Endothelial cell (in vitro differentiated cells): ENCODE measurements around the gene KNOP1. TPM values are rescaled to one million over a fixed set of nuclear protein-coding genes. Genes with fewer than 3 reads are reported as not detected.
A peak's percentile ranks its signal among the peaks of the same experiment; 100 is the strongest.

Experiments
- DNase-seq: peaks from one replicate; pipeline ENCODE4 v3.0.0; 2021; ENCODE audit warnings: low spot score
- H3K27ac Mint-ChIP-seq: one replicate; pipeline ENCODE4 v1.8.0; 2021; ENCODE audit warnings: mixed read lengths, inconsistent platforms; ENCODE audit not compliant: unreplicated experiment
- H3K27me3 Mint-ChIP-seq: one replicate; pipeline ENCODE4 v1.8.0; 2021; ENCODE audit warnings: mild to moderate bottlenecking, moderate library complexity, mixed read lengths, inconsistent platforms; ENCODE audit not compliant: unreplicated experiment
- H3K36me3 Mint-ChIP-seq: one replicate; pipeline ENCODE4 v1.8.0; 2021; ENCODE audit warnings: mild to moderate bottlenecking, low read depth, mixed read lengths, inconsistent platforms; ENCODE audit not compliant: unreplicated experiment
- H3K4me1 Mint-ChIP-seq: one replicate; pipeline ENCODE4 v1.8.0; 2021; ENCODE audit warnings: mild to moderate bottlenecking, mixed read lengths, inconsistent platforms; ENCODE audit not compliant: unreplicated experiment
- H3K4me3 Mint-ChIP-seq: one replicate; pipeline ENCODE4 v1.8.0; 2021; ENCODE audit warnings: mild to moderate bottlenecking, mixed read lengths, inconsistent platforms; ENCODE audit not compliant: unreplicated experiment
- H3K9me3 Mint-ChIP-seq: one replicate; pipeline ENCODE4 v1.8.0; 2021; ENCODE audit warnings: mixed read lengths, inconsistent platforms; ENCODE audit not compliant: unreplicated experiment
- CTCF ChIP-seq: fragments of 200-600 bp; sonication (generic); IDR thresholded peaks from one replicate; pipeline ENCODE4 v1.5.0; 2021; ENCODE audit warnings: antibody characterized with exemption; ENCODE audit not compliant: unreplicated experiment
- total RNA-seq: library from RNA; stranded (reverse); fragmentation: NEBNext Ultra II Directional; extraction: Animal tissue kit (Norgen Biotek cat#: 25700); gene quantifications from one replicate; pipeline ENCODE4 v1.2.1, GENCODE V29; 2021; ENCODE audit not compliant: unreplicated experiment

The KNOP1 gene
- total RNA-seq, 1 donor from 2014 or later, result 36.6 TPM

DNA sequence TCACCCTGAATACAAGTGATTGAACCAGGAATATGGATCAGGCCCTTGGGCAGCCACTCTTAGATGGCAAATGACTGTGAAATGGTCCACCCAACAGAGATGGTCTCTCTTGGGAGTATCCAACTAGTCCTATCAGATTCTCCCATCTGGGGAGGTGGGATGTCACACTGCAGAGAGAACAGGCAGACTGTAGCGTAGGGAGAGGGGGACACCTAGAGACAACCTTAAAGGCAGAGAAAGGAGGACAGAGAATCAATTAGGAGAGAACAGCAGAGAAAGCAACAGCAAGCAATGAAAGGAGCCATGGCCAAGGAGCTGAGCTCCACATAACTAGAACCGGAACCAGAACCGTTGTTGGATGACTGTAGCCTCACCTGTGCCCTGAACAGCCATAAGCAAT lies 37.2 kb upstream of the KNOP1 start:
- TF ChIP-seq CTCF, result no peak
- no peak for DNase-seq
- peaks cover 30% of the 10 kb centered on the region for H3K4me1 Mint-ChIP-seq
- H3K9me3 Mint-ChIP-seq, result no peaks in the 10 kb centered on the region
- H3K4me3 Mint-ChIP-seq, result peak overlapping the region; percentile 44
- H3K27ac Mint-ChIP-seq, result no peak overlapping the region
- H3K36me3 Mint-ChIP-seq, result no peaks in the 10 kb centered on the region
- no peaks in the 10 kb centered on the region for H3K27me3 Mint-ChIP-seq

- no peak for DNase-seq
Observed at GRCh38 chr16:19754644-19755036, 36.6 kb upstream of the KNOP1 start.

DNA sequence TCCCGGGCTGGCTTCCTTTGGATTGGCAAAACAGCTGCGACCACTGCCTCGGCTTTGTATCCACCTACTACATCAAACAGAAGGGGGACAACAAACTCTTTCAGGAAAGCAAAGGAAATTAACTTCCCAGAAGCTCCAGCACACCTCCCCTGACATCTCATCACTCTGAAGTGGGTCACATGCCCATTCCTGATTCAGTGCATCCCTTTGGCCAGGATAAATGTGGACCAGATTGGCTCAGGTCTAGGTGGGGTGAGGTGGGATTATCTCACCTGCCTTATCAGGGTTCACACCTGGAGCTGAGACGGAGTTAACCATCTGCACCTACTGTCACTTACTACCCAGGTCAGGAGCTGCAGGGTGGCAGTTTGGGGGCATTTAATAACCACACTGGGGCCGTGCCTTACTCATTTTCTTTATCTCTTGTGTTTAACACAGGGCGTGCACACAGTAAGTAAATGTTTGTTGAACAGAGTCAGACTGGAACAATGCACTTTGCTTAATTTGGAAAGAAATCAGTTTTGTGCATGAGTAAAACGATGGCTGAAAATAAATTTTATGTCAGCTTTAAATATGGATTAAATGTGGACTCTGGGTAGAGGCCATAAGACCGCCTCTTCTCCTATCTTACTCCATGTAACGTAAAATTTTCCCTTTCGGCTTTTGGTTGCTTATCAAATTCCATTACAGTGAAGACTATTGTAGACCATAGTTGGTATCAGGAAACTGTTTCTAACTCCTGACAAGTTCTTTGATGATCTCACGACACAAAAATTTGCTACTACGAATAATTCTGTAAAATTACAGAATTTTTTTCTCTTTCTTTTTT lies 36.0 kb upstream of the KNOP1 start:
- no peak for DNase-seq
- Mint-ChIP-seq H3K27me3 (no peaks in the 10 kb centered on the region), H3K27ac (peak overlapping the region; percentile 27), H3K9me3 (no peaks in the 10 kb centered on the region), H3K36me3 (no peaks in the 10 kb centered on the region), H3K4me1 (peaks cover 37% of the 10 kb centered on the region), H3K4me3 (no peak overlapping the region)
- no peak for TF ChIP-seq CTCF

More at GRCh38 chr16:19754644-19755036, 36.6 kb upstream of the KNOP1 start:
- H3K27me3 Mint-ChIP-seq, result no peaks in the 10 kb centered on the region
- peaks cover 31% of the 10 kb centered on the region for H3K4me1 Mint-ChIP-seq
- TF ChIP-seq CTCF, result no peak
- no peak overlapping the region for H3K4me3 Mint-ChIP-seq
- H3K27ac Mint-ChIP-seq, result peak overlapping the region; percentile 27
- H3K36me3 Mint-ChIP-seq, result no peaks in the 10 kb centered on the region
- no peaks in the 10 kb centered on the region for H3K9me3 Mint-ChIP-seq

GRCh38 chr16:19751478-19752385 lies 33.7 kb upstream of the KNOP1 start:
- Mint-ChIP-seq H3K27ac (no peak overlapping the region), H3K4me3 (no peak overlapping the region), H3K4me1 (peaks cover 42% of the 10 kb centered on the region), H3K9me3 (no peaks in the 10 kb centered on the region), H3K27me3 (no peaks in the 10 kb centered on the region), H3K36me3 (no peaks in the 10 kb centered on the region)
- no peak for DNase-seq
- no peak for TF ChIP-seq CTCF
